Tibial nerve (tissue), 3 donors: Measurements from ENCODE around the gene ASTN2.

ENCODE experiments used
- POLR2A ChIP-seq, 2 donors: fragments of 450-650 bp; IDR thresholded peaks; one replicate each; pipeline ENCODE4 v1.6.1; 2017; ENCODE audit warnings: antibody characterized with exemption in 2 of 2, mild to moderate bottlenecking in 2 of 2, moderate library complexity in 2 of 2
- TF ChIP-seq, protein P1 (sequence below), 5 experiments: fragments of 200-600 bp in 3 of 5; fragments of 450-650 bp in 2 of 5; sonication (generic) in 3 of 5; IDR thresholded peaks; one replicate each; pipeline ENCODE4 v1.5.1; 2016 to 2019; ENCODE audit warnings: antibody characterized with exemption in 5 of 5, mild to moderate bottlenecking in 3 of 5, moderate library complexity in 2 of 5

- TF ChIP-seq, protein P1, sequence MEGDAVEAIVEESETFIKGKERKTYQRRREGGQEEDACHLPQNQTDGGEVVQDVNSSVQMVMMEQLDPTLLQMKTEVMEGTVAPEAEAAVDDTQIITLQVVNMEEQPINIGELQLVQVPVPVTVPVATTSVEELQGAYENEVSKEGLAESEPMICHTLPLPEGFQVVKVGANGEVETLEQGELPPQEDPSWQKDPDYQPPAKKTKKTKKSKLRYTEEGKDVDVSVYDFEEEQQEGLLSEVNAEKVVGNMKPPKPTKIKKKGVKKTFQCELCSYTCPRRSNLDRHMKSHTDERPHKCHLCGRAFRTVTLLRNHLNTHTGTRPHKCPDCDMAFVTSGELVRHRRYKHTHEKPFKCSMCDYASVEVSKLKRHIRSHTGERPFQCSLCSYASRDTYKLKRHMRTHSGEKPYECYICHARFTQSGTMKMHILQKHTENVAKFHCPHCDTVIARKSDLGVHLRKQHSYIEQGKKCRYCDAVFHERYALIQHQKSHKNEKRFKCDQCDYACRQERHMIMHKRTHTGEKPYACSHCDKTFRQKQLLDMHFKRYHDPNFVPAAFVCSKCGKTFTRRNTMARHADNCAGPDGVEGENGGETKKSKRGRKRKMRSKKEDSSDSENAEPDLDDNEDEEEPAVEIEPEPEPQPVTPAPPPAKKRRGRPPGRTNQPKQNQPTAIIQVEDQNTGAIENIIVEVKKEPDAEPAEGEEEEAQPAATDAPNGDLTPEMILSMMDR (IDR thresholded peaks at IDR 0.05): no peak
- TF ChIP-seq POLR2A (IDR thresholded peaks at IDR 0.05): no peak
These were observed 821.9 kb downstream of the ASTN2 start for GRCh38 chr9:116592970-116593369.
